Measurements from ENCODE around the gene PITRM1.

The PITRM1 gene

DNA sequence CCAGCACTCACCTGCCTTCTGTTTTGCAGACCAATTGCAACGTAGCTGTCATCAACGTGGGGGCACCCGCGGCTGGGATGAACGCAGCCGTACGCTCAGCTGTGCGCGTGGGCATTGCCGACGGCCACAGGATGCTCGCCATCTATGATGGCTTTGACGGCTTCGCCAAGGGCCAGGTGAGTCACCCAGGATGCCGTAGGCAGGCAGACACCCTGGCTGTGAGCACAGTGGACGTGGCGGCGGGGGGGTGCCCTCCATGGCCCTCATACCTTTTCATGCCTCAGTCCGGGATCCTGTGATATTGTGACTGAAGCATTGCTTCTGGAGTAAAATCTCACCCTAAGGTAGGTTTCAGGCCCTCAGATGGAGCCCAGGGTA is 59.2 kb downstream of the PITRM1 start:
- TF ChIP-seq, protein P1, sequence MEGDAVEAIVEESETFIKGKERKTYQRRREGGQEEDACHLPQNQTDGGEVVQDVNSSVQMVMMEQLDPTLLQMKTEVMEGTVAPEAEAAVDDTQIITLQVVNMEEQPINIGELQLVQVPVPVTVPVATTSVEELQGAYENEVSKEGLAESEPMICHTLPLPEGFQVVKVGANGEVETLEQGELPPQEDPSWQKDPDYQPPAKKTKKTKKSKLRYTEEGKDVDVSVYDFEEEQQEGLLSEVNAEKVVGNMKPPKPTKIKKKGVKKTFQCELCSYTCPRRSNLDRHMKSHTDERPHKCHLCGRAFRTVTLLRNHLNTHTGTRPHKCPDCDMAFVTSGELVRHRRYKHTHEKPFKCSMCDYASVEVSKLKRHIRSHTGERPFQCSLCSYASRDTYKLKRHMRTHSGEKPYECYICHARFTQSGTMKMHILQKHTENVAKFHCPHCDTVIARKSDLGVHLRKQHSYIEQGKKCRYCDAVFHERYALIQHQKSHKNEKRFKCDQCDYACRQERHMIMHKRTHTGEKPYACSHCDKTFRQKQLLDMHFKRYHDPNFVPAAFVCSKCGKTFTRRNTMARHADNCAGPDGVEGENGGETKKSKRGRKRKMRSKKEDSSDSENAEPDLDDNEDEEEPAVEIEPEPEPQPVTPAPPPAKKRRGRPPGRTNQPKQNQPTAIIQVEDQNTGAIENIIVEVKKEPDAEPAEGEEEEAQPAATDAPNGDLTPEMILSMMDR (IDR thresholded peaks at IDR 0.05; ENCODE audit: insufficient read depth, low read length): no peak
- TF ChIP-seq SPI1 (IDR thresholded peaks at IDR 0.05; ENCODE audit: borderline replicate concordance, low read depth) (no peak), REST (IDR thresholded peaks at IDR 0.05; ENCODE audit: insufficient replicate concordance, low read depth) (no peak), POLR2AphosphoS5 (IDR thresholded peaks at IDR 0.05; ENCODE audit: low read depth) (no peak), GABPA (IDR thresholded peaks at IDR 0.05; ENCODE audit: low read depth) (no peak)
- Histone ChIP-seq H3K27me3 (ENCODE audit: insufficient read depth, poor library complexity, severe bottlenecking) (no peaks in the 10 kb centered on the region), H3K4me3 (replicated peaks; ENCODE audit: insufficient read depth, low read length) (no peak overlapping the region), H3K27ac (replicated peaks) (no peak overlapping the region)
- DNase-seq (ENCODE audit: low read depth in 1 of 2, low spot score in 1 of 2): no peak

- DNase-seq (ENCODE audit: low read depth in 1 of 2, low spot score in 1 of 2): no peak
- Histone ChIP-seq H3K27ac (replicated peaks) (no peak overlapping the region), H3K4me3 (replicated peaks; ENCODE audit: insufficient read depth, low read length) (no peak overlapping the region), H3K27me3 (ENCODE audit: insufficient read depth, poor library complexity, severe bottlenecking) (no peaks in the 10 kb centered on the region)
- TF ChIP-seq POLR2AphosphoS5 (IDR thresholded peaks at IDR 0.05; ENCODE audit: low read depth): no peak
- TF ChIP-seq, protein P1 (IDR thresholded peaks at IDR 0.05; ENCODE audit: insufficient read depth, low read length): no peak
- no peak for TF ChIP-seq GABPA (IDR thresholded peaks at IDR 0.05; ENCODE audit: low read depth)
- no peak for TF ChIP-seq SPI1 (IDR thresholded peaks at IDR 0.05; ENCODE audit: borderline replicate concordance, low read depth)
- TF ChIP-seq REST (IDR thresholded peaks at IDR 0.05; ENCODE audit: insufficient replicate concordance, low read depth): no peak
Measured at GRCh38 chr10:3111621-3112163, 60.9 kb downstream of the PITRM1 start.

GRCh38 chr10:3110782-3111620 is 61.6 kb downstream of the PITRM1 start:
- no peak for TF ChIP-seq GABPA (IDR thresholded peaks at IDR 0.05; ENCODE audit: low read depth)
- TF ChIP-seq, protein P1 (IDR thresholded peaks at IDR 0.05; ENCODE audit: insufficient read depth, low read length): no peak
- H3K27me3 ChIP-seq (ENCODE audit: insufficient read depth, poor library complexity, severe bottlenecking): no peaks in the 10 kb centered on the region
- H3K4me3 ChIP-seq (replicated peaks; ENCODE audit: insufficient read depth, low read length): no peak overlapping the region
- DNase-seq (ENCODE audit: low read depth in 1 of 2, low spot score in 1 of 2): no peak
- H3K27ac ChIP-seq (replicated peaks): no peak overlapping the region
